ENCODE data around the gene LRMDA. TPM values are rescaled to one million over a fixed set of nuclear protein-coding genes. Genes with fewer than 3 reads are reported as not detected.

LRMDA gene
- total and polyA plus RNA-seq, 2 of the 13 experiments (the other 11 are each of a cell fraction or from before 2014, with no cell fraction given): 13.4 to 22.0 TPM

DNA sequence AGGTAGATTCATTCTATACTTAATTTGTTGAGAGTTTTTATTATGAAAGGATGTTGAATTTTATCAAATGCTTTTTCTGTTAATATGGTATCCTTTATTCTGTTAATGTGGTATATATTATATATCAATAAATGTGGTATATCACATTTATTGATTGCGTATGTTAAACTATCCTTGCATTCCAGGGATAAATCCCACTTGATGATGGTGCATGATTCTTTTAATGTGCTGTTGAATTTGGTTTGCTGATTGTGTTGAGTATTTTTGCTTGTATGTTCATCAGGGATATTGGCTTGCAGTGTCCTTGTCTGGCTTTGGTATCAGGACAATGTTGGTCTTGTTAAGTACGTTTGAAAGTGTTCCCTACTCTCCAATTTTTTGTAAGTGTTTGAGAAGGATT, 11.9 kb downstream of the LRMDA start (continued):
- TF ChIP-seq, protein P1, sequence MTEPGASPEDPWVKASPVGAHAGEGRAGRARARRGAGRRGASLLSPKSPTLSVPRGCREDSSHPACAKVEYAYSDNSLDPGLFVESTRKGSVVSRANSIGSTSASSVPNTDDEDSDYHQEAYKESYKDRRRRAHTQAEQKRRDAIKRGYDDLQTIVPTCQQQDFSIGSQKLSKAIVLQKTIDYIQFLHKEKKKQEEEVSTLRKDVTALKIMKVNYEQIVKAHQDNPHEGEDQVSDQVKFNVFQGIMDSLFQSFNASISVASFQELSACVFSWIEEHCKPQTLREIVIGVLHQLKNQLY (CRISPR knock-in tag; IDR thresholded peaks at IDR 0.05): no peak
- no peak for TF ChIP-seq ZNF605 (CRISPR knock-in tag; IDR thresholded peaks at IDR 0.05)
- no peak for TF ChIP-seq ARNT (IDR thresholded peaks at IDR 0.05)
- no peak for TF ChIP-seq ZSCAN5A (CRISPR knock-in tag; IDR thresholded peaks at IDR 0.05; ENCODE audit: borderline replicate concordance)
- TF ChIP-seq, protein P2, sequence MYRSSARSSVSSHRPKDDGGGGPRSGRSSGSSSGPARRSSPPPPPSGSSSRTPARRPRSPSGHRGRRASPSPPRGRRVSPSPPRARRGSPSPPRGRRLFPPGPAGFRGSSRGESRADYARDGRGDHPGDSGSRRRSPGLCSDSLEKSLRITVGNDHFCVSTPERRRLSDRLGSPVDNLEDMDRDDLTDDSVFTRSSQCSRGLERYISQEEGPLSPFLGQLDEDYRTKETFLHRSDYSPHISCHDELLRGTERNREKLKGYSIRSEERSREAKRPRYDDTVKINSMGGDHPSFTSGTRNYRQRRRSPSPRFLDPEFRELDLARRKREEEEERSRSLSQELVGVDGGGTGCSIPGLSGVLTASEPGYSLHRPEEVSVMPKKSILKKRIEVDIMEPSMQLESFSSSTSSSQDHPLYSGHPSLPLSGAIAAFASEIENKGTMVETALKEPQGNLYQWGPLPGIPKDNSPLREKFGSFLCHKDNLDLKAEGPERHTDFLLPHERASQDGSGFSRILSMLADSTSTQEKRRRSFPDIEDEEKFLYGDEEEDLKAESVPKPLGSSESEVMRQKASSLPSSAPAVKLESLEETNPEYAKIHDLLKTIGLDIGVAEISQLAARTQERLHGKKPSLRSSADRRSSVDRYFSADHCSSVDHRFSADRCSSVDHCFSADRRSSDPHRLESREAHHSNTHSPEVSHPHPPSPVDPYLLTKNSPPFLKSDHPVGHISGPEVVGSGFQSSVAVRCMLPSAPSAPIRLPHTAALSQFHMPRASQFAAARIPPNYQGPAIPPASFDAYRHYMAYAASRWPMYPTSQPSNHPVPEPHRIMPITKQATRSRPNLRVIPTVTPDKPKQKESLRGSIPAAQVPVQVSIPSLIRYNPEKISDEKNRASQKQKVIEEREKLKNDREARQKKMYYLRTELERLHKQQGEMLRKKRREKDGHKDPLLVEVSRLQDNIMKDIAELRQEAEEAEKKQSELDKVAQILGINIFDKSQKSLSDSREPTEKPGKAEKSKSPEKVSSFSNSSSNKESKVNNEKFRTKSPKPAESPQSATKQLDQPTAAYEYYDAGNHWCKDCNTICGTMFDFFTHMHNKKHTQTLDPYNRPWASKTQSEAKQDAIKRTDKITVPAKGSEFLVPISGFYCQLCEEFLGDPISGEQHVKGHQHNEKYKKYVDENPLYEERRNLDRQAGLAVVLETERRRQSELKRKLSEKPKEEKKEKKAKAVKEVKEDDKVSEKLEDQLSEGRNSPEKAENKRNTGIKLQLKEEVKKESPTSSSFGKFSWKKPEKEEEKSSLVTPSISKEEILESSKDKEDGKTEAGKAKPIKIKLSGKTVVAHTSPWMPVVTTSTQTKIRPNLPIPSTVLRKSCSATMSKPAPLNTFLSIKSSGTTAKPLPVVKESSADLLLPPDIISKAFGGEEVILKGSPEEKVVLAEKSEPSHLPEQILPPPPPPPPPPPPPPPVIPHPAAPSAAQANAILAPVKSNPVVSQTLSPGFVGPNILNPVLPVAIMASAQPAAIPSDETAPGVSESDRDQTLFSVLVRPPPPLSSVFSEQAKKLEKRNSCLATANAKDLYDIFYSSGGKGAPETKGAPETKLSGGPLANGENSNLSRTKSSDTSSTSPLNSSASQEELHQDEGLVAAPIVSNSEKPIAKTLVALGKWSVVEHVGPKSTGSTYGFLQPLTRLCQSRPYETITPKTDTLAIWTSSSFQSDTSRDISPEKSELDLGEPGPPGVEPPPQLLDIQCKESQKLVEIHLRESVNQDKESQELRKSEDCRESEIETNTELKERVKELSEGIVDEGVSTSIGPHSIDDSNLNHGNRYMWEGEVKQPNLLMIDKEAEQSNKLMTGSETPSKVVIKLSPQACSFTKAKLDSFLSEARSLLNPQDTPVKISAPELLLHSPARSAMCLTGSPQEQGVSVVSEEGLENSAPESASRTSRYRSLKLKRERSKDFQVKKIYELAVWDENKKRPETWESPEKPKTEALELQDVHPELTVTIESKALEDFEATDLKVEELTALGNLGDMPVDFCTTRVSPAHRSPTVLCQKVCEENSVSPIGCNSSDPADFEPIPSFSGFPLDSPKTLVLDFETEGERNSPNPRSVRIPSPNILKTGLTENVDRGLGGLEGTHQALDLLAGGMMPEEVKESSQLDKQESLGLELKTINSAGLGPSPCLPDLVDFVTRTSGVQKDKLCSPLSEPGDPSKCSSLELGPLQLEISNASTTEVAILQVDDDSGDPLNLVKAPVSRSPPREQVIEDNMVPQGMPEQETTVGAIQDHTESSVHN (CRISPR knock-in tag; IDR thresholded peaks at IDR 0.05): no peak

Measured in HepG2 (cell line).